Liver (tissue), 9 donors: ENCODE results near the gene CEP162. TPM values are rescaled to one million over a fixed set of nuclear protein-coding genes. Genes with fewer than 3 reads are reported as not detected.

Experiments
- DNase-seq: peaks from one replicate; pipeline ENCODE4 v3.0.0-alpha.2; 2017; ENCODE audit warnings: low spot score
- H3K27ac ChIP-seq, 2 donors: one replicate each; pipeline ENCODE4 v1.7.0; 2013; ENCODE audit warnings: inconsistent platforms in 2 of 2, low read length in 2 of 2, control low read depth in 1 of 2, low read depth in 1 of 2, mild to moderate bottlenecking in 1 of 2
- H3K27me3 ChIP-seq, 4 donors: one replicate each; pipeline versions ENCODE4 v1.6.1 to v1.7.0; 2013; ENCODE audit warnings: low read length in 3 of 4, inconsistent platforms in 1 of 4, mild to moderate bottlenecking in 1 of 4, moderate library complexity in 1 of 4; ENCODE audit not compliant: control insufficient read depth in 4 of 4, insufficient read depth in 4 of 4
- H3K36me3 ChIP-seq, 4 donors: one replicate each; pipeline versions ENCODE4 v1.6.1 to v1.7.0; 2013; ENCODE audit warnings: low read length in 3 of 4, mild to moderate bottlenecking in 3 of 4, low read depth in 1 of 4, moderate library complexity in 1 of 4; ENCODE audit not compliant: control insufficient read depth in 4 of 4, insufficient read depth in 3 of 4
- H3K4me1 ChIP-seq, 4 donors: one replicate each; pipeline versions ENCODE4 v1.6.1 to v1.7.0; 2013; ENCODE audit warnings: low read length in 3 of 4, mild to moderate bottlenecking in 3 of 4, moderate library complexity in 1 of 4; ENCODE audit not compliant: control insufficient read depth in 4 of 4, insufficient read depth in 4 of 4
- H3K4me3 ChIP-seq, 3 donors: one replicate each; pipeline versions ENCODE4 v1.6.1 to v1.7.0; 2013; ENCODE audit warnings: low read length in 3 of 3, control low read depth in 1 of 3, low read depth in 1 of 3, mild to moderate bottlenecking in 1 of 3
- H3K9ac ChIP-seq, 2 donors: one replicate each; pipeline ENCODE4 v1.7.0; 2013; ENCODE audit warnings: low read length in 2 of 2, mild to moderate bottlenecking in 2 of 2, moderate library complexity in 2 of 2, control low read depth in 1 of 2, low read depth in 1 of 2
- H3K9me3 ChIP-seq, 4 donors: one replicate each; pipeline versions ENCODE4 v1.6.1 to v1.7.0; 2013; ENCODE audit warnings: low read length in 3 of 4; ENCODE audit not compliant: control insufficient read depth in 4 of 4
- EGR1 ChIP-seq, 2 donors: IDR thresholded peaks; 2 replicates each; pipeline ENCODE4 v1.6.1; 2016 to 2018; ENCODE audit warnings: antibody characterized with exemption in 2 of 2, low read depth in 2 of 2
- FOXA1 ChIP-seq: IDR thresholded peaks from 2 replicates; pipeline ENCODE4 v1.6.1; 2016; ENCODE audit warnings: antibody characterized with exemption
- FOXA2 ChIP-seq: IDR thresholded peaks from 2 replicates; pipeline ENCODE4 v1.6.1; 2016; ENCODE audit warnings: antibody characterized with exemption
- GABPA ChIP-seq, 2 donors: IDR thresholded peaks in 1 of 2; conservative IDR thresholded peaks in 1 of 2; 2 replicates each; pipeline ENCODE4 v1.6.1; 2016; ENCODE audit warnings: antibody characterized with exemption in 2 of 2, mild to moderate bottlenecking in 1 of 2, moderate library complexity in 1 of 2
- HNF4A ChIP-seq, 2 donors: conservative IDR thresholded peaks; 2 replicates each; pipeline ENCODE4 v1.6.1; 2016; ENCODE audit warnings: antibody characterized with exemption in 2 of 2, mild to moderate bottlenecking in 2 of 2
- HNF4G ChIP-seq: IDR thresholded peaks from 2 replicates; pipeline ENCODE4 v1.6.1; 2016; ENCODE audit warnings: antibody characterized with exemption
- JUND ChIP-seq, 2 donors: IDR thresholded peaks; 2 replicates each; pipeline ENCODE4 v1.6.1; 2016; ENCODE audit warnings: antibody characterized with exemption in 2 of 2
- NR2F2 ChIP-seq: IDR thresholded peaks from 2 replicates; pipeline ENCODE4 v1.6.1; 2016; ENCODE audit warnings: antibody characterized with exemption
- RAD21 ChIP-seq, 2 donors: IDR thresholded peaks; 2 replicates each; pipeline ENCODE4 v1.6.1; 2016; ENCODE audit warnings: antibody characterized with exemption in 2 of 2, mild to moderate bottlenecking in 2 of 2
- RXRA ChIP-seq, 2 donors: IDR thresholded peaks; 2 replicates each; pipeline ENCODE4 v1.6.1; 2017 to 2018; ENCODE audit warnings: antibody characterized with exemption in 2 of 2, mild to moderate bottlenecking in 1 of 2
- SP1 ChIP-seq: IDR thresholded peaks from 2 replicates; pipeline ENCODE4 v1.6.1; 2018; ENCODE audit warnings: antibody characterized with exemption, mild to moderate bottlenecking
- TAF1 ChIP-seq: conservative IDR thresholded peaks from 2 replicates; pipeline ENCODE4 v1.6.1; 2016; ENCODE audit warnings: antibody characterized with exemption, mild to moderate bottlenecking
- YY1 ChIP-seq: IDR thresholded peaks from 2 replicates; pipeline ENCODE4 v1.6.1; 2016; ENCODE audit warnings: antibody characterized with exemption, mild to moderate bottlenecking
- WGBS: extraction: QIAGEN DNeasy Blood & Tissue Kit; methylation state at CpG from one replicate; pipeline ENCODE4 v1.1.7; 2013; 5-methylcytosine and 5-hydroxymethylcytosine counted together
- polyA plus RNA-seq, 2 donors: library from polyadenylated mRNA; stranded (reverse) in 1 of 2; unstranded in 1 of 2; fragments of 200-250 nt in 1 of 2; fragments of >200 nt in 1 of 2; fragmentation: Nextera tagmentation in 1 of 2; extraction: Ambion mirVana in 1 of 2; gene quantifications; one replicate each; pipeline versions ENCODE4 v1.2.1 to v1.2.3, GENCODE V29; 2013 to 2015
- total RNA-seq, 2 donors: library from RNA; depleted of rRNA; stranded (reverse); fragments of >200 nt; gene quantifications; one replicate each; pipeline ENCODE4 v1.2.3, GENCODE V29; 2014
- TF ChIP-seq, protein P1 (sequence below): IDR thresholded peaks from 2 replicates; pipeline ENCODE4 v1.6.1; 2016; ENCODE audit warnings: antibody characterized with exemption
- TF ChIP-seq, protein P2 (sequence below): fragments of 150-350 bp; IDR thresholded peaks from 2 replicates; pipeline ENCODE4 v1.5.1; 2017; ENCODE audit warnings: improper control_type of control experiment, low read depth, low read length; ENCODE audit not compliant: missing input control
- TF ChIP-seq, protein P3 (sequence below): IDR thresholded peaks from 2 replicates; pipeline ENCODE4 v1.6.1; 2016; ENCODE audit warnings: antibody characterized with exemption, mild to moderate bottlenecking
- TF ChIP-seq, protein P4 (sequence below): IDR thresholded peaks from 2 replicates; pipeline ENCODE4 v1.6.1; 2016; ENCODE audit warnings: antibody characterized with exemption
- TF ChIP-seq, protein P5 (sequence below): IDR thresholded peaks from 2 replicates; pipeline ENCODE4 v1.6.1; 2016; ENCODE audit warnings: antibody characterized with exemption
- donor health status: healthy.
- donor health status: healthy.
- donor health status: healthy.
- donor health status: healthy.
- donor health status: healthy.

Gene CEP162
- total and polyA plus RNA-seq, 4 donors = 0.87 to 4.4 (median 2.6) TPM

DNA sequence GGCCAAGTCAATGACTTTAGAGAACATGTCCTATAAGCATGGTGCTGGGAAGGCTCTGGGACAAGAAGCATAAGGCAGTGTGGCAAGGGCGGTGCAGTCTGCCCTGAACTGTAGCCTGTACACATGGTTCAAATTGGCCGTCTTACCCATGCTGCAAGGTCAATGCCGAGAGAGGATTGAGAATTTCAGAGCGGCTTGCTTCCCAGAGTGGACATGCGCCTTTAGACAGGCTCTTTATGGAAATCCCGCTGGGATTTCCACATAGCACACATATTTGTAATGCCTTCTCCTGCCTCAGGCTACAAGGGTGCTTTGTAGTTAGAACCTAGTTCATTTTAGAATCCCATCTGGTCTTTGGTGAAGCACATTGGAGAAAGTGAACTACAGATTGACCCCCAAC, 36.1 kb upstream of the CEP162 start:
- H3K4me1 ChIP-seq = peaks cover 0 to 3% (median 0%) of the 10 kb centered on the region in 4 donors
- 92% methylated on average over 6 of the region's 6 CpGs for WGBS

DNA sequence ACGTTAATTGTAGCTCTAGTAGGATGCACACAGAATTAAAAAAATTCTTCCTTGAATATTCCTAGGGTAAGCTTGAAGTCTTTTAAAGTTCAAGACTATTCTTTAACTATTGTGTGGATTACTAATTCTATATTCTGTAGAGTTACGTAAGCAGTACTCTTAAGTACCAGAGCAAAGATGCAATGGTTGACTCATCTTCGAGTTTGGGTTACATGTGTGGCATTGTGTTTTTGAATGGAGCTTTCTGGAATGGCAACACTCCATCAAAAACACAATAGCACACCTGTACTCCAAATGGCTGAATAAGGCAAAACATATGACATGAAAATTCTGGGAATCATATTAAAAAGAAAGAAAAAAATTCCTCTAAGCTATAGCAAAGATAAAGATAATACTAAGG, 33.5 kb upstream of the CEP162 start:
- H3K27ac ChIP-seq = no peak overlapping the region
- no peaks in the 10 kb centered on the region for H3K27me3 ChIP-seq
- H3K9ac ChIP-seq = no peak overlapping the region
- no peak for DNase-seq
- no peak for TF ChIP-seq NR2F2
- no peak for TF ChIP-seq SP1
- TF ChIP-seq FOXA2 = no peak
- no peak for TF ChIP-seq HNF4G
- no peak for TF ChIP-seq RXRA (IDR thresholded peaks at IDR 0.05)
- TF ChIP-seq, protein P1, sequence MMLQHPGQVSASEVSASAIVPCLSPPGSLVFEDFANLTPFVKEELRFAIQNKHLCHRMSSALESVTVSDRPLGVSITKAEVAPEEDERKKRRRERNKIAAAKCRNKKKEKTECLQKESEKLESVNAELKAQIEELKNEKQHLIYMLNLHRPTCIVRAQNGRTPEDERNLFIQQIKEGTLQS = no peak
- no peak for TF ChIP-seq RAD21 (IDR thresholded peaks at IDR 0.05)
- no peak for TF ChIP-seq EGR1 (IDR thresholded peaks at IDR 0.05; ENCODE audit: low read depth in 2 of 2)
- TF ChIP-seq FOXA1 = no peak
- TF ChIP-seq, protein P2, sequence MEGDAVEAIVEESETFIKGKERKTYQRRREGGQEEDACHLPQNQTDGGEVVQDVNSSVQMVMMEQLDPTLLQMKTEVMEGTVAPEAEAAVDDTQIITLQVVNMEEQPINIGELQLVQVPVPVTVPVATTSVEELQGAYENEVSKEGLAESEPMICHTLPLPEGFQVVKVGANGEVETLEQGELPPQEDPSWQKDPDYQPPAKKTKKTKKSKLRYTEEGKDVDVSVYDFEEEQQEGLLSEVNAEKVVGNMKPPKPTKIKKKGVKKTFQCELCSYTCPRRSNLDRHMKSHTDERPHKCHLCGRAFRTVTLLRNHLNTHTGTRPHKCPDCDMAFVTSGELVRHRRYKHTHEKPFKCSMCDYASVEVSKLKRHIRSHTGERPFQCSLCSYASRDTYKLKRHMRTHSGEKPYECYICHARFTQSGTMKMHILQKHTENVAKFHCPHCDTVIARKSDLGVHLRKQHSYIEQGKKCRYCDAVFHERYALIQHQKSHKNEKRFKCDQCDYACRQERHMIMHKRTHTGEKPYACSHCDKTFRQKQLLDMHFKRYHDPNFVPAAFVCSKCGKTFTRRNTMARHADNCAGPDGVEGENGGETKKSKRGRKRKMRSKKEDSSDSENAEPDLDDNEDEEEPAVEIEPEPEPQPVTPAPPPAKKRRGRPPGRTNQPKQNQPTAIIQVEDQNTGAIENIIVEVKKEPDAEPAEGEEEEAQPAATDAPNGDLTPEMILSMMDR = no peak
- TF ChIP-seq YY1 = no peak
- TF ChIP-seq, protein P3, sequence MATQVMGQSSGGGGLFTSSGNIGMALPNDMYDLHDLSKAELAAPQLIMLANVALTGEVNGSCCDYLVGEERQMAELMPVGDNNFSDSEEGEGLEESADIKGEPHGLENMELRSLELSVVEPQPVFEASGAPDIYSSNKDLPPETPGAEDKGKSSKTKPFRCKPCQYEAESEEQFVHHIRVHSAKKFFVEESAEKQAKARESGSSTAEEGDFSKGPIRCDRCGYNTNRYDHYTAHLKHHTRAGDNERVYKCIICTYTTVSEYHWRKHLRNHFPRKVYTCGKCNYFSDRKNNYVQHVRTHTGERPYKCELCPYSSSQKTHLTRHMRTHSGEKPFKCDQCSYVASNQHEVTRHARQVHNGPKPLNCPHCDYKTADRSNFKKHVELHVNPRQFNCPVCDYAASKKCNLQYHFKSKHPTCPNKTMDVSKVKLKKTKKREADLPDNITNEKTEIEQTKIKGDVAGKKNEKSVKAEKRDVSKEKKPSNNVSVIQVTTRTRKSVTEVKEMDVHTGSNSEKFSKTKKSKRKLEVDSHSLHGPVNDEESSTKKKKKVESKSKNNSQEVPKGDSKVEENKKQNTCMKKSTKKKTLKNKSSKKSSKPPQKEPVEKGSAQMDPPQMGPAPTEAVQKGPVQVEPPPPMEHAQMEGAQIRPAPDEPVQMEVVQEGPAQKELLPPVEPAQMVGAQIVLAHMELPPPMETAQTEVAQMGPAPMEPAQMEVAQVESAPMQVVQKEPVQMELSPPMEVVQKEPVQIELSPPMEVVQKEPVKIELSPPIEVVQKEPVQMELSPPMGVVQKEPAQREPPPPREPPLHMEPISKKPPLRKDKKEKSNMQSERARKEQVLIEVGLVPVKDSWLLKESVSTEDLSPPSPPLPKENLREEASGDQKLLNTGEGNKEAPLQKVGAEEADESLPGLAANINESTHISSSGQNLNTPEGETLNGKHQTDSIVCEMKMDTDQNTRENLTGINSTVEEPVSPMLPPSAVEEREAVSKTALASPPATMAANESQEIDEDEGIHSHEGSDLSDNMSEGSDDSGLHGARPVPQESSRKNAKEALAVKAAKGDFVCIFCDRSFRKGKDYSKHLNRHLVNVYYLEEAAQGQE = no peak
- TF ChIP-seq GABPA (IDR thresholded peaks at IDR 0.05 in 1 of 2, conservative IDR thresholded peaks at IDR 0.05 in 1 of 2) = no peak
- TF ChIP-seq, protein P4, sequence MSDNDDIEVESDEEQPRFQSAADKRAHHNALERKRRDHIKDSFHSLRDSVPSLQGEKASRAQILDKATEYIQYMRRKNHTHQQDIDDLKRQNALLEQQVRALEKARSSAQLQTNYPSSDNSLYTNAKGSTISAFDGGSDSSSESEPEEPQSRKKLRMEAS = no peak
- TF ChIP-seq HNF4A (conservative IDR thresholded peaks at IDR 0.05) = no peak
- TF ChIP-seq TAF1 = no peak
- TF ChIP-seq, protein P5, sequence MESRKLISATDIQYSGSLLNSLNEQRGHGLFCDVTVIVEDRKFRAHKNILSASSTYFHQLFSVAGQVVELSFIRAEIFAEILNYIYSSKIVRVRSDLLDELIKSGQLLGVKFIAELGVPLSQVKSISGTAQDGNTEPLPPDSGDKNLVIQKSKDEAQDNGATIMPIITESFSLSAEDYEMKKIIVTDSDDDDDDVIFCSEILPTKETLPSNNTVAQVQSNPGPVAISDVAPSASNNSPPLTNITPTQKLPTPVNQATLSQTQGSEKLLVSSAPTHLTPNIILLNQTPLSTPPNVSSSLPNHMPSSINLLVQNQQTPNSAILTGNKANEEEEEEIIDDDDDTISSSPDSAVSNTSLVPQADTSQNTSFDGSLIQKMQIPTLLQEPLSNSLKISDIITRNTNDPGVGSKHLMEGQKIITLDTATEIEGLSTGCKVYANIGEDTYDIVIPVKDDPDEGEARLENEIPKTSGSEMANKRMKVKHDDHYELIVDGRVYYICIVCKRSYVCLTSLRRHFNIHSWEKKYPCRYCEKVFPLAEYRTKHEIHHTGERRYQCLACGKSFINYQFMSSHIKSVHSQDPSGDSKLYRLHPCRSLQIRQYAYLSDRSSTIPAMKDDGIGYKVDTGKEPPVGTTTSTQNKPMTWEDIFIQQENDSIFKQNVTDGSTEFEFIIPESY = no peak
- TF ChIP-seq JUND (IDR thresholded peaks at IDR 0.05) = no peak
- no peak overlapping the region for H3K4me3 ChIP-seq
- H3K4me1 ChIP-seq = peaks cover 0 to 14% (median 4%) of the 10 kb centered on the region in 4 donors
- H3K9me3 ChIP-seq = no peaks in the 10 kb centered on the region
- WGBS = 86% methylated on average over 3 of the region's 3 CpGs
- H3K36me3 ChIP-seq = no peaks in the 10 kb centered on the region

More for the DNA sequence above, 36.1 kb upstream of the CEP162 start:
- Histone ChIP-seq H3K4me3 (no peak overlapping the region), H3K27me3 (no peaks in the 10 kb centered on the region), H3K27ac (no peak overlapping the region), H3K9ac (no peak overlapping the region), H3K36me3 (no peaks in the 10 kb centered on the region), H3K9me3 (no peaks in the 10 kb centered on the region)
- DNase-seq = no peak
- TF ChIP-seq, protein P5 = no peak
- TF ChIP-seq HNF4G (no peak), NR2F2 (no peak), RXRA (IDR thresholded peaks at IDR 0.05) (no peak), YY1 (no peak), SP1 (no peak)
- TF ChIP-seq, protein P1 = no peak
